ENCODE measurements around the gene SARNP. TPM values are rescaled to one million over a fixed set of nuclear protein-coding genes. Genes with fewer than 3 reads are reported as not detected.

SARNP gene
- polyA plus RNA-seq, 1 experiment, result 178 TPM

DNA sequence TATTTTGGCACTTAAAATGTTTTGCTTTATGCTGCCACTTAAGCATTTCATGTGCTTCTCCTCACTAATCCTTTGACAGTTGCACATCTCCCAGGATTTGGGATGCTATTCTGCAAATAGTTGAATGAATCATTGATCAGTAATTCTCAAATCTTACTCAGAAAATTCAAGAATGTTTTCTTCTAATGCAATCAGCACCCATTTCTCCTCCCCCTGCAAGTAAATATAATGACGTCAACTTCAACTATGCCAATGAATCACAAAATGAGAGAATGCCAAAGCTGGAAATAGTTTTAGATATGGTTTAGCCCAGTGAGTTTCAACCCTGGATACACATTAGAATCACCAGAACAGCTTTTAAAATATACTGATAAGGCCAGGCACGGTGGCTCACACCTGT, 103.8 kb downstream of the SARNP start:
- Histone ChIP-seq H3K27me3 (ENCODE audit: control insufficient read depth, insufficient read depth, low read length) (peaks cover 4% of the 10 kb centered on the region), H3K27ac (ENCODE audit: low read depth, low read length) (peak overlapping the region; percentile 39), H3K4me3 (ENCODE audit: low read depth, low read length) (no peak overlapping the region), H3K9me3 (ENCODE audit: control insufficient read depth, insufficient read depth, low read length) (no peaks in the 10 kb centered on the region; the same call in 1 of the 2 replicates)
- ChIA-PET CTCF (interaction anchor here (0.6 kb wide), 2 partner anchors 24 to 58 kb away, joined by 3 to 4 read pairs; no protein-coding TSS in a partner anchor), POLR2A (interaction anchor here (0.8 kb wide), 1 partner anchor 1354 kb away, joined by 4 read pairs; no protein-coding TSS in a partner anchor)
- no peak for DNase-seq (ENCODE audit: low read depth, low spot score)
- TF ChIP-seq CTCF (IDR thresholded peaks at IDR 0.05; ENCODE audit: low read depth, low read length), result no peak

GRCh38 chr12:55712700-55713415, 104.7 kb downstream of the SARNP start:
- no peak overlapping the region for H3K27ac ChIP-seq (ENCODE audit: low read depth, low read length)
- TF ChIP-seq CTCF (IDR thresholded peaks at IDR 0.05; ENCODE audit: low read depth, low read length), result no peak
- ChIA-PET POLR2A (no interaction called here), CTCF (interaction anchor here (1.1 kb wide), 1 partner anchor 56 kb away, joined by 3 read pairs; no protein-coding TSS in a partner anchor)
- peaks cover 4% of the 10 kb centered on the region for H3K27me3 ChIP-seq (ENCODE audit: control insufficient read depth, insufficient read depth, low read length)
- H3K9me3 ChIP-seq (ENCODE audit: control insufficient read depth, insufficient read depth, low read length), result no peaks in the 10 kb centered on the region; the same call in 1 of the 2 replicates
- no peak overlapping the region for H3K4me3 ChIP-seq (ENCODE audit: low read depth, low read length)
- no peak for DNase-seq (ENCODE audit: low read depth, low spot score)

- no peak for TF ChIP-seq CTCF (IDR thresholded peaks at IDR 0.05; ENCODE audit: low read depth, low read length)
- Histone ChIP-seq H3K27ac (ENCODE audit: low read depth, low read length) (no peak overlapping the region), H3K4me3 (ENCODE audit: low read depth, low read length) (no peak overlapping the region)
Measured at GRCh38 chr12:55711786-55712553, 105.6 kb downstream of the SARNP start.

GRCh38 chr12:55708695-55709233, 108.8 kb downstream of the SARNP start:
- CTCF ChIA-PET, result no interaction called here
- H3K9me3 ChIP-seq (ENCODE audit: control insufficient read depth, insufficient read depth, low read length), result no peaks in the 10 kb centered on the region; the same call in 1 of the 2 replicates
- H3K27me3 ChIP-seq (ENCODE audit: control insufficient read depth, insufficient read depth, low read length), result peaks cover 7% of the 10 kb centered on the region
- no peak overlapping the region for H3K27ac ChIP-seq (ENCODE audit: low read depth, low read length)
- POLR2A ChIA-PET, result no interaction called here
- DNase-seq (ENCODE audit: low read depth, low spot score), result no peak
- TF ChIP-seq CTCF (IDR thresholded peaks at IDR 0.05; ENCODE audit: low read depth, low read length), result no peak
- peak overlapping the region; percentile 65 for H3K4me3 ChIP-seq (ENCODE audit: low read depth, low read length)

More at GRCh38 chr12:55711786-55712553, 105.6 kb downstream of the SARNP start:
- Histone ChIP-seq H3K9me3 (ENCODE audit: control insufficient read depth, insufficient read depth, low read length) (no peaks in the 10 kb centered on the region; the same call in 1 of the 2 replicates), H3K27me3 (ENCODE audit: control insufficient read depth, insufficient read depth, low read length) (peaks cover 7% of the 10 kb centered on the region)
- DNase-seq (ENCODE audit: low read depth, low spot score), result no peak
- ChIA-PET CTCF (interaction anchor here (1.1 kb wide), 1 partner anchor 55 kb away, joined by 3 read pairs; no protein-coding TSS in a partner anchor), POLR2A (no interaction called here)

All from AG04450 (cell line).